Tibial artery (tissue), 4 donors: ENCODE measurements around the gene PTPN7.

ENCODE experiments used
- DNase-seq, 2 donors: peaks; one replicate each; pipeline ENCODE4 v3.0.0-alpha.2; 2019
- H3K27ac ChIP-seq, 2 donors: fragments of 200-600 bp; sonication (generic) in 1 of 2; 1 replicate in 1 of 2; 2 replicates in 1 of 2; pipeline ENCODE4 v1.5.1; 2018 to 2019; ENCODE audit warnings: mild to moderate bottlenecking in 1 of 2
- H3K27me3 ChIP-seq, 2 donors: fragments of 200-600 bp; sonication (generic) in 1 of 2; one replicate each; pipeline versions ENCODE4 v1.5.1 to v1.6.0; 2016 to 2019
- H3K36me3 ChIP-seq, 3 donors: fragments of 200-600 bp; sonication (generic) in 2 of 3; one replicate each; pipeline ENCODE4 v1.5.1; 2016 to 2019; ENCODE audit warnings: mild to moderate bottlenecking in 2 of 3
- H3K4me1 ChIP-seq, 4 donors: fragments of 200-600 bp; sonication (generic) in 2 of 4; 1 replicate in 3 of 4; 2 replicates in 1 of 4; pipeline ENCODE4 v1.5.1; 2016 to 2019
- H3K4me3 ChIP-seq, 2 donors: fragments of 200-600 bp; sonication (generic) in 1 of 2; 1 replicate in 1 of 2; 2 replicates in 1 of 2; pipeline ENCODE4 v1.5.1; 2018 to 2019; ENCODE audit warnings: mild to moderate bottlenecking in 2 of 2
- H3K9me3 ChIP-seq, 3 donors: fragments of 200-600 bp; sonication (generic) in 1 of 3; one replicate each; pipeline ENCODE4 v1.5.1; 2016 to 2019
- intact Hi-C: fragments of 100-400 bp; cut with DNase I; formaldehyde crosslinking; loops from one replicate; pipeline ENCODE4 v1.15.0; 2023; ENCODE audit warnings: low total_unique reads
- TF ChIP-seq, protein P1 (sequence below), 2 experiments: fragments of 200-600 bp in 1 of 2; fragments of 450-650 bp in 1 of 2; IDR thresholded peaks; one replicate each; pipeline ENCODE4 v1.5.1; 2017 to 2019; ENCODE audit warnings: antibody characterized with exemption in 2 of 2, mild to moderate bottlenecking in 1 of 2, moderate library complexity in 1 of 2

PTPN7 gene

DNA sequence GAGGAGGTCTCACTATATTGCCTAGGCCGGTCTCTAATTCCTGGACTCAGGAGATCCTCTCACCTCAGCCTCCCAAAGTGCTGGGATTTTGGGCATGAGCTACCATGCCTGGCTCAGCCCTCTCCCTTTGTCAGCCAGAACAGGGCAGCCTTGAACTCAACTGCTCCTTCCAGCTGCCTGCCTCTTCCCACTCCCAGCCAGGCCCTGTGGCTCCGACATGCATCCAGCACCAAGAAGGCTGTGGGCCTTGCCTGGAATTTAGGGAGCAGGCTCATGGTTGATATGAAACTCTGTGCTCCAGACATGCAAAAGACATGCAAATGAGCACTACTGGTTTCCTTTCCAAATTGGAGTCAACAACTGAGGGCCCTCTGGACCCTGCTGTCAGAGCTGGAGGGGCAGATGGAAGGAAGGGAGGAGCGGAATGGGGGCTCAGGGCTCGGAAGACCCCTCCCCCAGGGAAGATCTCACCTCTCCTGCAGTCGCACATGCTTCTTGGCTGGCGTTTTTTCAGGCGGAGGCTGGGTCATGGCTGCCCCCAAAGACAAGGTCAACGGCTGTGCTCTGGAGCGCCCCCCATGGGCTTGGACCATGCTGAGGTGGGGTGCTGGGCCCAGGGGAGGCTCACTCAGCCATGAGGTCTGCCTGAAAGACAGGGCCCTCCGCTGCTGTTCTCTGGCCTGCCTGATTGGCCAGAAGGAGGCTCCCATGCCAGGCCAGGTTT, 1.4 kb downstream of the PTPN7 start:
- intact Hi-C loops = no loop called here
- Histone ChIP-seq H3K36me3 (no peaks in the 10 kb centered on the region), H3K4me1 (peaks cover 0 to 11% (median 3%) of the 10 kb centered on the region in 4 donors), H3K4me3 (no peak overlapping the region), H3K9me3 (no peaks in the 10 kb centered on the region), H3K27ac (no peak overlapping the region), H3K27me3 (peaks cover 0 to 2% of the 10 kb centered on the region in 2 donors)
- no peak for DNase-seq
- TF ChIP-seq, protein P1, sequence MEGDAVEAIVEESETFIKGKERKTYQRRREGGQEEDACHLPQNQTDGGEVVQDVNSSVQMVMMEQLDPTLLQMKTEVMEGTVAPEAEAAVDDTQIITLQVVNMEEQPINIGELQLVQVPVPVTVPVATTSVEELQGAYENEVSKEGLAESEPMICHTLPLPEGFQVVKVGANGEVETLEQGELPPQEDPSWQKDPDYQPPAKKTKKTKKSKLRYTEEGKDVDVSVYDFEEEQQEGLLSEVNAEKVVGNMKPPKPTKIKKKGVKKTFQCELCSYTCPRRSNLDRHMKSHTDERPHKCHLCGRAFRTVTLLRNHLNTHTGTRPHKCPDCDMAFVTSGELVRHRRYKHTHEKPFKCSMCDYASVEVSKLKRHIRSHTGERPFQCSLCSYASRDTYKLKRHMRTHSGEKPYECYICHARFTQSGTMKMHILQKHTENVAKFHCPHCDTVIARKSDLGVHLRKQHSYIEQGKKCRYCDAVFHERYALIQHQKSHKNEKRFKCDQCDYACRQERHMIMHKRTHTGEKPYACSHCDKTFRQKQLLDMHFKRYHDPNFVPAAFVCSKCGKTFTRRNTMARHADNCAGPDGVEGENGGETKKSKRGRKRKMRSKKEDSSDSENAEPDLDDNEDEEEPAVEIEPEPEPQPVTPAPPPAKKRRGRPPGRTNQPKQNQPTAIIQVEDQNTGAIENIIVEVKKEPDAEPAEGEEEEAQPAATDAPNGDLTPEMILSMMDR (IDR thresholded peaks at IDR 0.05) = no peak

DNA sequence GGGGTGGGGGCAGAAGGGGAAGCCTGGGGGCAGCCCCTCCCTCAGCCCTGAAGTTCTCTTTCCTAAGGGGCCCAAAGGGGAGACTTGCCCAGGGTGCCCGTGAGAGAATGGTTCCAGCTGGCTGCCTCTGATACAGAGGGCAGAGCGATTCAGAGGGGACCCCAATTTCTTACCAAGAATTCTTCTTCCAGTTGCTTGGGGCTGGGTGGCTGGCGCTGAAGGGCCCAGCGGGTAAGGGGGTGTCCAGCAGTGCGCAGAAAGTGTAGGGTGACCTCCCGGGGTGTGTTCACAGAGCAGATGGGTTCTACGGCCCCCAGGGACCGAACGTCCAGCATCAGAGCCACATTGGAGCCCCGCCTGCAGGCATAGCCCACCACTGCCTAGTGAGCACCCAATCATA, 2.5 kb downstream of the PTPN7 start:
- H3K27ac ChIP-seq = no peak overlapping the region
- intact Hi-C loops = no loop called here
- no peaks in the 10 kb centered on the region for H3K9me3 ChIP-seq
- peaks cover 0 to 8% of the 10 kb centered on the region in 2 donors for H3K27me3 ChIP-seq
- peaks cover 0 to 11% (median 2%) of the 10 kb centered on the region in 4 donors for H3K4me1 ChIP-seq
- no peaks in the 10 kb centered on the region for H3K36me3 ChIP-seq
- TF ChIP-seq, protein P1 (IDR thresholded peaks at IDR 0.05) = no peak
- H3K4me3 ChIP-seq = no peak overlapping the region
- no peak for DNase-seq

DNA sequence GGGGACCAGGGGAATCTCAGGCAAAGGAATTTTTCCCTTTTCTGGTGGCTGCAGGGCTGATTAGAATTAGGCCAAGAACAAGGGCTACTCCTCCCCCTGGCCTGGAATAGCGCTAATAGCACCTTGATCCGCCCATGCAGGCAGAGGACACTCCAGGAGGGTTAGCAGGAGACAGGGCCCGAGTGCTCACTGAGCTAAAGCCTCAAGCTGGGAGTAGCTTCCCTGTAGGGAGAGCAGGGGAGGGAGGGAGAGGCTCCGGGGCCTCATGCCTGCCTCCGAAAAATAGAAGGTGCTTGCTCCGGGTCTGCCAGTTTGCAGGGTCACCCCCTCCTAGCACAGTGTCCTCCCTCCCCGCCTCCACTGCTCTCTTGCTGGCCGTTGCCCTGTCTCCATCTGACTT, 3.8 kb downstream of the PTPN7 start:
- Histone ChIP-seq H3K9me3 (no peaks in the 10 kb centered on the region), H3K36me3 (no peaks in the 10 kb centered on the region), H3K4me3 (no peak overlapping the region), H3K4me1 (peaks cover 0 to 11% (median 2%) of the 10 kb centered on the region in 4 donors), H3K27ac (no peak overlapping the region), H3K27me3 (peaks cover 0 to 11% of the 10 kb centered on the region in 2 donors)
- intact Hi-C loops = no loop called here
- no peak for DNase-seq
- TF ChIP-seq, protein P1 (IDR thresholded peaks at IDR 0.05) = no peak

DNA sequence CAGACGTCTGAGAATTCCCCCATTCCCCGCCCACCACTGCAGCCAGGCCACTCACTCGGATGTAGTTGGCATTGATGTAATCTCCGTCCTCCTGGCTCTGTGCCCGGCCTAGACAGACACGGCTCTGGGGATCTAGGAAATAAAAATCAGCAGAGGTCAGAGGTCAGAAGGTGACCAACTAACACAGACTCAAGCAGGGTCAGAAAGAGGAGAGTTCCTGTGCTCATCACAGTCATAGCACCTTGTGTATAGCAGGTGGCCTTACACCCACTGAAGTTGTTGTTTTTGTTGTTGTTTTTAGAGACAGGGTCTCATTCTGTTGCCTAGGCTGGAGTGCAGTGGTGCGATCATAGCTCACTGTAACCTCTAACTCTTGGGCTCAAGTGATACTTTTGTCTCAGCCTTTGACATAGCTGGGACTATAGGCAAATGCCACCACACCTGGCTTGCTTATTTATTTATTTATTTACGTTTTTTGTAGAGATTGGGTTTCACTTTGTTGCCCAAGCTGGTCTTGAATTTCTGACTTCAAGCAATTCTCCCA, 4.9 kb downstream of the PTPN7 start:
- TF ChIP-seq, protein P1 (IDR thresholded peaks at IDR 0.05) = no peak
- Histone ChIP-seq H3K4me3 (no peak overlapping the region), H3K4me1 (peaks cover 0 to 11% (median 2%) of the 10 kb centered on the region in 4 donors), H3K9me3 (no peaks in the 10 kb centered on the region), H3K27me3 (peaks cover 0 to 11% of the 10 kb centered on the region in 2 donors), H3K27ac (no peak overlapping the region), H3K36me3 (no peaks in the 10 kb centered on the region)
- intact Hi-C loops = no loop called here
- no peak for DNase-seq

GRCh38 chr1:202154766-202155477, 5.5 kb downstream of the PTPN7 start:
- no peak overlapping the region for H3K27ac ChIP-seq
- H3K36me3 ChIP-seq = no peaks in the 10 kb centered on the region
- TF ChIP-seq, protein P1 (IDR thresholded peaks at IDR 0.05) = no peak
- peaks cover 0 to 11% (median 2%) of the 10 kb centered on the region in 4 donors for H3K4me1 ChIP-seq
- no peaks in the 10 kb centered on the region for H3K9me3 ChIP-seq
- DNase-seq = no peak
- intact Hi-C loops = no loop called here
- peaks cover 0 to 11% of the 10 kb centered on the region in 2 donors for H3K27me3 ChIP-seq
- no peak overlapping the region for H3K4me3 ChIP-seq
